ENCODE measurements around the gene ZBTB17.

- TF ChIP-seq POLR2A (IDR thresholded peaks at IDR 0.05; ENCODE audit: low read depth, low read length) (no peak), POLR2AphosphoS5 (IDR thresholded peaks at IDR 0.05; ENCODE audit: low read depth, low read length) (no peak)
These were observed 31.9 kb upstream of the ZBTB17 start for GRCh38 chr1:16007671-16008341.
